Measurements from ENCODE around the gene CATSPER4. TPM values are rescaled to one million over a fixed set of nuclear protein-coding genes. Genes with fewer than 3 reads are reported as not detected.

Gene CATSPER4
- total RNA-seq, 2 donors from 2014 or later: not detected

DNA sequence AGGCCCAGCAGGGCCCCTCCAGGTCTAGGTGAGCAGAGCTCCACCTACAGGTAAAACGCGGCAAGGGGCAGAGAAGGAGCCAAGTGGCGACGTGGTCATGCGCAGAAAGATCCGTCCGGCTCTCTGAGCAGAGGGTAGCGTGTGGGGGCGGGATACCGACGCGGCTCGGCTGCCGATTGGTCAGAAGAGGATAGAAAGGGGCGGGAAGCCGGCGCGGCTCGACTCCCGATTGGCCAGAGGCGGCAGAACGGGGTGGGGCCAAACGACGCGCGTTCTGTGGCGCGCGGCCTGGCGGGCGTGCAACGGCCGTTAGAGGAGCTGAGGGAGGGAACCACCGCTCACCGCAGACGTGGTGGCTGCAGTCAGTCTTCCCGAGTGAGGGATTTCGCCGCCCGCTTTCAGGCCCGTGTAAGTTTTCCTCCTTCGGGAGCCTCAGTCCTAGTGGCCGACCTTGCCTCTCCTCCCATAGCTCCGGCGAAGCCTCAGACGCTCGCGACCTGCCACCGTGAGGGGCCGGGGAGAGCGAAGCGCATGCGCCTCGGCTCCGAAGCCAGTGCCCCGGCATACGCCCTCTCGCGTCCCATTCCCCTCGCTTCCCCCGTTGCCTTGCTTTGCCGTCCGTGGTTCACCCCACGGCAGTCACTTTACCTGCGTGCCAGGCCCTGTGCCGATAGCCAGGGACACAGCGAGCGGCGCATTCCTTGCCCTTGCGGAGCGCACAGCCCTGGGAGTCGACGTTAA is 43.7 kb downstream of the CATSPER4 start, which contains the start of gene CEP85:
CEP85 (plus strand) TSS at position 298 of the 741 bp plus-strand sequence. CDS start 5,584 bp downstream, outside the sequence.
- DNase-seq (ENCODE audit: low spot score) (peak; percentile 88), ATAC-seq (ENCODE audit: insufficient number of reproducible peaks, low FRiP score, low read depth) (peak; percentile 96)
- Histone ChIP-seq H3K4me1 (ENCODE audit: control insufficient read depth in 1 of 2, low read depth in 2 of 2) (peaks cover 3 to 10% of the 10 kb centered on the region in 2 donors), H3K27me3 (replicated peaks; ENCODE audit: insufficient read depth) (no peaks in the 10 kb centered on the region), H3K4me3 (peak within 1 kb of the TSS; percentile 98), H3K36me3 (no peaks in the 10 kb centered on the region), H3K27ac (peak within 1 kb of the TSS; percentile 81 to 83), H3K9me3 (no peaks in the 10 kb centered on the region)
- TF ChIP-seq CTCF (IDR thresholded peaks at IDR 0.05): peak; percentile 37

DNA sequence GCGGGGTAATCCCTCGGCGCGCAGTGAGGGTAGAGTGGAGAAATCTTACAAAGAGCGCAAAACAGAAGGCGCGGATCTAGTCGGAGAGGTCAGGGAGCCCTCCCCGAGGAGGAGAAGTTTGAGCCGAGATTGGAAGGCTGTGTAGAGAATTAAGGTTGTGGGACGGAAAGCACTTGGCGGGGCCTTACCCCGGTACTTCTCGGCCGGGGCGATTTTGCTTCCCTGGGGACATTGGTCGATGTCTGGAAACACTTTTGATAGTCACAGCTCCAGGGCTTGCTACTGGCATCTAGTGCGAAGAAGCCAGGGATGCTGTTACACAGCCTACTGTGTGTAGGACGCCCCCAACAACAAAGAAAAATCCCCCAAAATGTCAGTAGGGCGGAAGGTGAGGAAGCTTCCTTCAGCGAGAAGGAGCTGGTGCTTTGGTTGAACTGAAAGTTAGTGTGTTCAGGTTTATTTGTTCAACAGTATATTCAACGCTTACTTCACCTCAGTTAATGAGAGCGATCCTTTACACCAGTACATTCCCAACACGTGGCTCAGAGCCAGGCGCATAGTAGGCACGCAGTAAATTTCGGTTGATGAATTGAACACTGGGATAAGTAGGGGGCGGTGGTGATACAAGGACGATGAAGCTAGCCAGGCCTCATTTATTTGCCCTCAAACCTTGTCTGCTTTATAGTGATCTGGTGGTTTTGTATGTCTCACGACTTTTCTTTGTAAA is 44.4 kb downstream of the CATSPER4 start:
- no peak for ATAC-seq (ENCODE audit: insufficient number of reproducible peaks, low FRiP score, low read depth)

GRCh38 chr1:26237230-26237966 is 47.0 kb downstream of the CATSPER4 start:
- Histone ChIP-seq H3K4me1 (ENCODE audit: control insufficient read depth in 1 of 2, low read depth in 2 of 2) (peaks cover 3 to 10% of the 10 kb centered on the region in 2 donors), H3K9me3 (no peaks in the 10 kb centered on the region), H3K36me3 (no peaks in the 10 kb centered on the region), H3K27me3 (replicated peaks; ENCODE audit: insufficient read depth) (no peaks in the 10 kb centered on the region), H3K4me3 (no peak overlapping the region), H3K27ac (no peak overlapping the region)
- no peak for TF ChIP-seq CTCF (IDR thresholded peaks at IDR 0.05)
- no peak for ATAC-seq (ENCODE audit: insufficient number of reproducible peaks, low FRiP score, low read depth)
- DNase-seq (ENCODE audit: low spot score): no peak

More for the DNA sequence above, 44.4 kb downstream of the CATSPER4 start:
- Histone ChIP-seq H3K4me1 (ENCODE audit: control insufficient read depth in 1 of 2, low read depth in 2 of 2) (peaks cover 3 to 10% of the 10 kb centered on the region in 2 donors), H3K36me3 (no peaks in the 10 kb centered on the region), H3K27me3 (replicated peaks; ENCODE audit: insufficient read depth) (no peaks in the 10 kb centered on the region), H3K9me3 (no peaks in the 10 kb centered on the region), H3K27ac (peak overlapping the region; percentile 81 to 83), H3K4me3 (peak overlapping the region; percentile 98)
- no peak for DNase-seq (ENCODE audit: low spot score)
- TF ChIP-seq CTCF (IDR thresholded peaks at IDR 0.05): no peak

DNA sequence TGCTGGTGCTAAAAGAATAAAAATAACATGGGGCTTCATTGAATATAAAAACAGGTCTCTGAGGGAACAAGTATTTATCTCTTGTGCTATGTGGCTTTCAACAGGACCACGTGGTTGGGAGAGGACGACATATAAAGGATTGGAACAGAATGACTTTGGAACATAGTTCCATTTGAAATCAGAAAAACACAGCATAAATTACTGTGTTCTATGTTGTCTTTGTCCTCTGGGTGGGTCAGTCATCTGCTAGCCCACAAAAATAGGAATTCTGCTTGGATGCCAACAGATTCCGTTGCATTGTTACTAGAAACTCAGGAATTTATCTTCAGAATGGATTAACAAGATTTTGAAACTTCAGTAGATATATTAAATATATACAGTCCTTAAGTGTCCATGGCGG is 49.5 kb downstream of the CATSPER4 start:
- TF ChIP-seq CTCF (IDR thresholded peaks at IDR 0.05): no peak
- Histone ChIP-seq H3K27ac (no peak overlapping the region), H3K9me3 (no peaks in the 10 kb centered on the region), H3K4me1 (ENCODE audit: control insufficient read depth in 1 of 2, low read depth in 2 of 2) (peaks cover 0 to 3% of the 10 kb centered on the region in 2 donors), H3K27me3 (replicated peaks; ENCODE audit: insufficient read depth) (no peaks in the 10 kb centered on the region), H3K36me3 (no peaks in the 10 kb centered on the region), H3K4me3 (no peak overlapping the region)
- ATAC-seq (ENCODE audit: insufficient number of reproducible peaks, low FRiP score, low read depth) (no peak), DNase-seq (ENCODE audit: low spot score) (no peak)

Other genes with a start within 250 kb of the CATSPER4 start
- gene PAFAH2, start 192.5 kb upstream of the CATSPER4 start, total RNA-seq: 1 to 10 TPM; 3.6 to 6.9 TPM
- gene EXTL1, start 168.8 kb upstream of the CATSPER4 start, total RNA-seq: 1 to 10 TPM in 1 of 2 donors, not detected in 1; 1.6 TPM
- not detected for gene SLC30A2, start 144.5 kb upstream of the CATSPER4 start, total RNA-seq
- gene TRIM63, start 123.0 kb upstream of the CATSPER4 start, total RNA-seq: not detected
- gene PDIK1L, start 78.8 kb upstream of the CATSPER4 start, total RNA-seq: 10 to 100 TPM in 1 of 2 donors, 1 to 10 TPM in 1; 9.6 to 10.4 TPM
- gene FAM110D, start 31.5 kb upstream of the CATSPER4 start, total RNA-seq: 10 to 100 TPM in 1 of 2 donors, 1 to 10 TPM in 1; 9.9 to 10.6 TPM
- not detected for gene C1orf232, start 21.6 kb upstream of the CATSPER4 start, total RNA-seq
- gene ZNF593, start 20.7 kb upstream of the CATSPER4 start, total RNA-seq: 10 to 100 TPM; 14.4 to 20.5 TPM
- not detected for gene ZNF593OS, start 18.8 kb upstream of the CATSPER4 start, total RNA-seq
- 10 to 100 TPM in 1 of 2 donors, 1 to 10 TPM in 1; 5.8 to 17.5 TPM for gene CNKSR1, start 13.1 kb upstream of the CATSPER4 start, total RNA-seq
- 1 to 10 TPM; 2.8 to 4.0 TPM for gene CEP85, start 43.6 kb downstream of the CATSPER4 start, total RNA-seq
- 100 to 1,000 TPM in 1 of 2 donors, 10 to 100 TPM in 1; 79.2 to 137 TPM for gene SH3BGRL3, start 89.5 kb downstream of the CATSPER4 start, total RNA-seq
- 10 to 100 TPM in 1 of 2 donors, 1 to 10 TPM in 1; 9.6 to 23.2 TPM for gene UBXN11, start 116.0 kb downstream of the CATSPER4 start, total RNA-seq
- gene CD52, start 127.4 kb downstream of the CATSPER4 start, total RNA-seq: 1 to 10 TPM in 1 of 2 donors, not detected in 1; 2.7 TPM
- not detected for gene CRYBG2, start 163.5 kb downstream of the CATSPER4 start, total RNA-seq
- gene ZNF683, start 182.1 kb downstream of the CATSPER4 start, total RNA-seq: not detected
- not detected for gene LIN28A, start 220.2 kb downstream of the CATSPER4 start, total RNA-seq
- 10 to 100 TPM; 38.6 to 59.4 TPM for gene DHDDS, start 241.7 kb downstream of the CATSPER4 start, total RNA-seq

Data from thoracic aorta (tissue), 2 donors.